HG03103 (cell line): ENCODE results near the gene DNAJA4.

Experiments
- ATAC-seq: cut with Tn5 transposase; IDR thresholded peaks from one replicate; pipeline ENCODE4 v1.9.1; 2021; ENCODE audit warnings: low read depth; ENCODE audit not compliant: unreplicated experiment

The DNAJA4 gene

DNA sequence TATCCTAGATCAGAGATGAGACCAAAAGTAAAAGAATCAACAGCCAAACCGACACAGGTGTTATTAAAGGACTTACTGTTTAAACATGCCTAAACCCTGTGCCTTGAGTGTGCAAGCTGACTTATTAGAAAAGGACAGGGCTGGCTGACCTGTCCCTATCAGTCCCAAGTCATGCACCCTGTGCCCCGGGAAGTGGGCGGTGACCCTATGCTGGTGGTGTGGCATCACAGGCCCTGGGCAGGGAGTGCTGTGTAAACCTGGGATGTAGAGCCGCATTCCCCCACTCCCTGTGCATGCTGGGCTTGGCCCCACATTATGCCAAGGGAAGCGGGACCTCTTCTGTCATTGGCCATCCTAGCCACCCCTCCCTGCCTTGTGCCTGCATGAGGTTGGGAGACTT lies 10.6 kb downstream of the DNAJA4 start:
- no peak for ATAC-seq

DNA sequence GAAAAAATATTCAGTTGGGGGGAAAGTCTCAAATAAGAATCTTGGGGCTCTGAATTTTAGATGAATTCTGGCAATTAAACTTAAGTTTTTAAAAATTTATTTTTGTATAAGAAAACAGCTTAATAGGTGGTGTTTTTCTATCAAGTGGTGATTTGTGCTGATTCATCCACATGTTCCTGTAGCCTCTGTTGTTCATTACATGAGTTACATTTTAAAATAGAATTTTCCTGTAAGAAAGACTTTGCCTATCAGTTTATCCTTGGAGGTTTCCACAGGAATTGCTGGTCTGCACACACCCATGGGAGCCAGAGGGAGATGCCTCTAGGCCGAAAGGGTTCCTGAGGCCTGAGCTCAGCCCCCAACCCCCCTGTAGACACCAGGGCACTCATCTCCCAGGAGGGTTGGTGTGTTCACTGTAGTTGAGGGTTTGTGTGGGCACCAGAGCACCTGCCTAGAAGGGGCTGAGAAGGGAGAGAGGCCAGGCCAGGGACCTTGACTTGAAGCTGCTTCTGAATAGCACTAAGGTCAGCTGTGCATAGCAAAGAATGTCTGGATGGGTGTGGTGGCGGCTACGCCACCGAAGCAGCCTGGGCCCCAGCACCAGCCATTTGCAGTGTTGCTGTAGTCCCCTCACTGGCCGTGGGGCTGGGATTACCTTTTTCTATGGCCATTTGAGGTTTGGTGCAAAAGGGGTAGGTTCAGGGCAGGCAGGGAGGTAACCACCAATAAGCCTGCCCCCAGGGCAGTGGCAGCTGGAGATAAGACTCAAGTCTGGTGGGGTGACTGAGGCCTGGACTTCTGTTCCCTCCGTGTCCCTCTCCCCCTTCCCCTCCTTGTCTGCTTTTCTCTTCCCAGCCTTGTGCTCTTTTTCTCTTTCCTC lies 11.9 kb downstream of the DNAJA4 start:
- ATAC-seq = no peak

DNA sequence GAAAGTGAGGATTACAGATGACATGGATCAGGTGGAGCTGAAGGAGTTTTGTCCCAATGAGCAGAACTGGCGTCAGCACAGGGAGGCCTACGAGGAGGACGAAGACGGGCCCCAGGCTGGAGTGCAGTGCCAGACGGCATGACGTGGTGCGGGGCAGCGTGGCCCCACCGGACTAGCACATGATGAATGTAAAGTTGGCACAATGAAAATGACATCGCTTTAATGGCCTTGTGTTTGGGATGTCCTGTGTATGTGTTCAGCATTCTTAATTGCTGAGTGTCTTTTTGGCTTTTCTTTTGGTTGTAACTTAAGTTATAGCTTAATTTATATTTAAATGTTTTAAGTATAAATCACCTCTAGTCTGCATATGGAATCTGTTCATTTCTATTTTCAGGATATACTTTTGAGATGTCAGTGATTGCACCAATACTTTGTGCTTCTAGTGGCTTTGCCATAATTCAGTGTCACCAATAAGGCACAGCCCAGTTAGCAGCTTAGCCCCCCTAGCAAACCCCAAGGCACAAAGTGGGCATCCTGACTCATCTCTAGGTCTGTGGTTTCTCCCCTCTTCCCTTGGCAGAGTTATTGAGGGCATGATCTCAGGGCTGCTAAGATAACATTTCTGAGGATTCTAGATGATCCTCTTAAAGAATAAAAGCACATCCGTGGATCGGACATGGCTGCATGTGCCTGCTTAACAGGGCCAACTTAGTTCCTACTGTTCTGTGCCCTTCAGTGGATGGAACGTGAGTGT lies 16.1 kb downstream of the DNAJA4 start:
- ATAC-seq = no peak

DNA sequence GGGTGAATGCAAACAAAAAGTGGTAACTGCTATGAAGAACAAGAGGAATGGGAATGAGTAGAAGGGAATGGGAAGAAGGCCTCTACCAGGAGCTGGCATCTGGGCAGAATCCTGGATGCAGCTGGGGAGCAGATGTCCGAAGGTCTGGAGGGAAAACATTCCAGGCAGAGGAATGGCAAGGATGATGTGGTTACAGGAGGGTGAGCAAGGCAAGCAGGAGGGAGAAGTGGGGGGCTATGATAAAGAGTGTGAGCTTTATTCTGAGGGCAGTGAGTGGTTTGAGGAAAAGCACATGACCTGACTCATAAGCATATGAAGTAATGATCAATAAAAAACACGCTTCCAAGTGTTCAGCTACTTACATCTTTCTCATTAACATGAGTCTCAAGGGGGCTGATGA lies 18.0 kb downstream of the DNAJA4 start:
- no peak for ATAC-seq

DNA sequence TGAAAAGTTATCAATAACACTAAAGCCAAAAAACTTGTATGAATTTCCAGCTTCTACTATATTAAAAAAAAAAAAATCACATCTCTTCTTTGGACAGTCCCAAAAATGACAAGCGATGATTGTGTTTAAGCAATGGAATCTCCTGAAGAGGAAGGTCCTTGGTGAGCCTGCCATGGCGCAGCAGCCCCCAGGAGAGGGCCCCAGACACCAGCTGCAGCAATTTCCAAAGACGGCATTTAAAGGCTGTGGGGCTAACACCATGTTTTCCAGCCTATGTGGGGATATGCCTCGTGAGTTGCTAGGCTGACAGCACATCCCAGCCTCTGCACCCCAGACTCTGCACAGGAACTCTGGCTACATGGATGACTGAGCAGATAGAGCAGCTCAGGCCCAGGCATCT lies 20.4 kb downstream of the DNAJA4 start:
- ATAC-seq = no peak

GRCh38 chr15:78290222-78290621 lies 25.9 kb downstream of the DNAJA4 start:
- ATAC-seq = no peak

- ATAC-seq = no peak
These were observed 26.7 kb downstream of the DNAJA4 start for GRCh38 chr15:78291052-78291451.

GRCh38 chr15:78291698-78292097 lies 27.3 kb downstream of the DNAJA4 start:
- ATAC-seq = no peak

- no peak for ATAC-seq
These were observed 27.9 kb downstream of the DNAJA4 start for GRCh38 chr15:78292219-78292618.

DNA sequence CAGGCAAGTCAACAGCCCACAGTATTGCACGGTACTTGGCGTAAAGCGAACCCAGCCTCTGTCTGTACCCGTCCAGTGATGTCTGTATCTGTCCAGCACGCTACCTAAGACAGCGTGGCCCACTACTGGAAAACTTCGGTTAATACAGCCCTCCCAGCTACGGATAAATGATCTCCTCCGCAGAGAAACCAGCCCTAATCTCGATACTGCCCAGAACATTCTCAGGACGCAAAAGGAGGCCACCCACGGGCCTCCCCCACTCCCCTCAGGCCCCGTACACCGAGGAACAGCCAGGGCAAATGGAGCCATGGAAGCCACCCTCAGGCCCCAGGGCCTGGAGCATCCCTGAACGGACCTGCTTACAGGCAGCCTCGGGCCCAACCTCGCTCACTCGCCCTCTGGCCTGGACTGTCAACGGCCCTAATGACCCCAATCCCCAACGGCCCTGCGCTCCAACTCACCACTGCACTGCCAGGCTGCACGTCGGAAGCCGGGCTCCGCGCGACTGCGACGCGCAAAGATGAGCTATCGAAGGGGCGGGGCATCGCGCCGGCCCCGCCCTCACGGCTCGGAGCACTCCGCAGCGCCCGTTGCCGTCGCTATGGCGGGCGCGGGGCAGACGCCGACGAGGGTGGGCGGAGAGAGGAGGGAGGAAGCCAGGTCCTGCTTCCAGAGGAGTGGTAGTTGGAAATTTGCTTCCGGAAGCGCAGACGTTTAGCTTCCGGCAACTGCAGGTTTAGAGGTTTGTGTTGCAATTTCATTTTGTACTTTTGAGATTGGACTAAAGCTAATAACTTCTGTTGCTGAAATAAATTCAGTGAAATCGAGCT lies 35.0 kb downstream of the DNAJA4 start, which contains the start of gene SKIC8:
TSS of gene SKIC8 (minus strand) at position 509 of the 830 bp plus-strand sequence. CDS start 3,923 bp downstream, outside the sequence.
- peak; percentile 69 for ATAC-seq

- ATAC-seq = no peak
These were observed 37.0 kb downstream of the DNAJA4 start for GRCh38 chr15:78301326-78301725.

- no peak for ATAC-seq
These were observed 37.5 kb downstream of the DNAJA4 start for GRCh38 chr15:78301828-78302227.

- no peak for ATAC-seq
These were observed 38.4 kb downstream of the DNAJA4 start for GRCh38 chr15:78302579-78303312.

DNA sequence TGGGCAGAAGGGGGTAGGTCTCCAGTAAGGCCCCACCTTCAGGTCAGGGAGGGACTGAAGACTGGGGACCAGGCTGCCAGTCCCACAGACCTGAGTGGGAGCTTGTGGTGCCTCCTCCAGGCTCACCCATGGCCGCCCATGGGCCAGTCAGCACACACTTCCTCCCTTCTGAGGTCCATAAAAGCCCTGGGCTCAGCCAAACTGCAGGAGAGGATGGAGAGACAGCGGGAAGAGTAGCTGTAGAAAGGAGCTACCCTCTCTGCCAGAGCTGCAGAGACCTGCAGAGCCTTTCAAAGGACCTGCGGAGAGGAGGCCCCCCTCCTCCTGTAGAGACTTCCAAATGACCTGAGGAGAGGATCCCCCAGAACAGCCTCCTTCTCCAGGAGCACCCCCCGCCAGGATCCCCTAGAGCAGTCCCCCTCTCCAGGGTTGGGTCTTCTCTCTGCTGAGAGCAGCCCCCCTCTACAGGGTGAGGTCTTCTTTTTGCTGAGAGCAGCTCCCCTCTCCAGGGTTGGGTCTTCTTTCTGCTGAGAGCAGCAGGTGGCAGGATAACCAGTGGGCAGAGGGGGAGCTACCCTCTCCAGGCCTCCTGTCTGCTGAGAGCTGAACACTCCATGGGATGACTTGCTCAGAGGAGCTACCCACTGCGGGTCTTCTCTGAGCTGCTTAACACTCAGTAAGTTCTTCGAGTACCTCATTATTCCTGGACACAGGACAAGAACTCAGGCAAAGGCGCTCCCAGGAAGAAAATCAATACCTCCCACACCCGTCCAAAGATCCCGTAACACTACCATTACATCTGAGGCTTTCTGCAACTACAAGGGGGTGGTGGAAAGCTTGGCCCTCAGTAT lies 40.1 kb downstream of the DNAJA4 start:
- ATAC-seq = no peak

GRCh38 chr15:78306176-78306774 lies 41.9 kb downstream of the DNAJA4 start:
- no peak for ATAC-seq

DNA sequence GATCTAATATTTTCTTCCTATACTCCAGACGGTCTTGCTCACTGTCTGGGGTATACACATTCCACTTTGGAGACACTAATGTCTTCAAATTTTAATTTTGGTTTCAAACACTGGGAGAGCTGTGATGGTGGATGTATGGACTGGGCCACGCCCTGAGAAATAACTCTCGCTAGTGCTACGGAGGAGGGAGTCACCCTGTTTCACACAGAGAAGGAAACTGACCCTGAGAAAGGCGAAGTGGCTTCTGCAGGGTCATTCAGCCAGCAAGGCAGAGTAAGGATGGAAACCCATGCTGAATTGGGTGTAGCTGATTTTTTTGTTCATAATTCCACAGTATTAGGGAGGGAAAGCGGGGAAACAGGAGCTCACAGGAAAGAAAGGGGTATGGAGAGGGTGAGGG lies 43.6 kb downstream of the DNAJA4 start:
- ATAC-seq = no peak

GRCh38 chr15:78308422-78309032 lies 44.2 kb downstream of the DNAJA4 start:
- ATAC-seq = no peak

DNA sequence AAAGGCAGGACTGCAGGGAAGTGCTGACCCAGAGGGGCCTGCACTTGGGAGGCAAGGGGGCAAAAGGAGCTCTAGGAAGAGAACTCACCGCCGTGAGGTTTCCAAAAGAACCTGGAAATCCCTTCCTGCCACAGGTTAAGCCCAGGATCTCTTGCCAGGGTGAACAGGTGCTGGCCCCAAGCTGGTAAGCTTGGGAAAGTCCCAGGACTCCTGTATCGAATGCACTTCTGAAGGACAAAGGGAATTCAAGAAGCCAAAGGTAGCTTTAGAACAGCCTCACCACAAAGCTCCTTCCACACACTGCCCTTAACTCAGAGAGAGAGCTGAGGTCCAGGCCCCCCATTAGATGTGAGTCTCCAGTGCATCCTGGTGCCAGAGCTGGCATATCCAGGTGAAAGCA lies 46.9 kb downstream of the DNAJA4 start:
- no peak for ATAC-seq
